Brain pericyte (primary cell): Measurements from ENCODE around the gene JAK1.
"Not testable (repeated sequence)": the region's sequence is repeated elsewhere in the genome, so short reads cannot be mapped to it uniquely, and the experiment has no call there.

Experiments used
- DNase-seq: peaks from one replicate; pipeline ENCODE4 v3.0.0-alpha.2; 2012; ENCODE audit warnings: low read depth, low spot score

JAK1 gene

GRCh38 chr1:64950284-64950809 lies 16.0 kb downstream of the JAK1 start:
- no peak for DNase-seq

GRCh38 chr1:64948905-64949833 lies 17.2 kb downstream of the JAK1 start:
- no peak for DNase-seq

- no peak for DNase-seq
Observed at GRCh38 chr1:64948216-64948615, 18.1 kb downstream of the JAK1 start.

DNA sequence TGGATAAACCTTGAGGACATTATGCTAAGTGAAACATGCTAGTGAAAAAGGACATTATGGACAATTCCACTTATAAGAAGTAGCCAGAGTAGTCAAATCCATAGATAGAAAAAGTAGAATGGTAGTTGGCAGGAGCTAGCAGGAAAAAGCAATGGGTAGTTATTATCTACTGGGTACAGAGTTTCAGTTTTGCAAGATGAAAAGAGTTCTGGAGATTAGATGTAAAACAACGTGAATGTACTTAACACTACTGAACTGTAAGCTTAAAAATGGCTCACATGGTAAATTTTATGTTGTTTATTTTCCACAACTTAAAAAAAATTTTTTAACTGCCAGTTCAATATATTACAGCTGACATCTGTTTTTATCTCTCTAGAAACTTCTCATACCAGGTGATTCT lies 19.4 kb downstream of the JAK1 start:
- DNase-seq = no peak

GRCh38 chr1:64944913-64945312 lies 21.4 kb downstream of the JAK1 start:
- DNase-seq = no peak

DNA sequence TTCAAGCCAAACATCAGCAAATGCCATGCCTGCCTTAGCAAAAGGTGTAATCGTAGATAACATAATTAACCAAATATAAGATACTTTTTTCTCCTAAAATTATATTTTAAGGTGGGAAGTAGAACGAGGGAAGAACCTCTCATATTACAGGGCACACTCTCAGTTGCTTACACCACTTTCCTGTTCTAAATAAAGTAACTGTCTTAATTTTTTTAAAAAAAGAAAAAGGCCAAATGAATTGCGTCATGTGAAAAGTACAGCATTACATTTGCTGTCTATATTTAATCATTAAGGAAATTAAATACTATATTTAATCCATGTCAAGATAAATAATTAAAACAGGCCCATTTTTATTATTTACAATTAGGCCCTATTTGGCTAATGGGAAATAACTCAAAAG lies 23.7 kb downstream of the JAK1 start:
- no peak for DNase-seq

GRCh38 chr1:64942118-64942517 lies 24.2 kb downstream of the JAK1 start:
- no peak for DNase-seq

DNA sequence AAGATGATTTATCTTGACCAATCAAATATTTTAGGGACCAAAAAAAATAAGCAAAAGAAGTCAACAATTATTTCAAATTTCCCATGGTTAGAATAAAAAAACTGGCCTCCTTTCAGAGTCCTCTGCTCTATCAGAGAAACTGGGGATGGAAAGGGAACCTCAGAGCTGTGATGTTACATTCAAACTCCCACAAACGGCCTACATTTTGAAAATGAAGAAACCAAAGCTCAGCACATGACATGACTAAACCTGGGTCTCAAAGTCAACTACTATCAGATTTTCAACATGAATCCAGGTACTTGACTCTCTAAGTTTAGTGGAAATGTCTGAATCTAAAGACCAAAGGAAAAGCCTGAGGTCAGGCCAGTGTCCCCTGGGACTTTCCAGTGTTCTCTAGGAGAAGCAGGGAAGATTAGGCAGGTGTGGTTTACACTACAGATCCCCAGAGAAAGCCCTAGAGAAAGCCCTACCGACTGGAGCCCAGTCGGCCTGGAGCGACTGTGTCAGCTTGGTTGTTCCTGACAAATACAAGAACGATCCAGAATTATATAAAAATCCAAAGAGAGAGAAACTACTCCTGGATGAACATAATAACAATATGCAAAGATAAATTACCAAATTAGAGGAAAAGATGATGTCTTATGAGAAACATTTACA lies 24.8 kb downstream of the JAK1 start:
- no peak for DNase-seq

- no peak for DNase-seq
Observed at GRCh38 chr1:64940025-64940424, 26.3 kb downstream of the JAK1 start.

DNA sequence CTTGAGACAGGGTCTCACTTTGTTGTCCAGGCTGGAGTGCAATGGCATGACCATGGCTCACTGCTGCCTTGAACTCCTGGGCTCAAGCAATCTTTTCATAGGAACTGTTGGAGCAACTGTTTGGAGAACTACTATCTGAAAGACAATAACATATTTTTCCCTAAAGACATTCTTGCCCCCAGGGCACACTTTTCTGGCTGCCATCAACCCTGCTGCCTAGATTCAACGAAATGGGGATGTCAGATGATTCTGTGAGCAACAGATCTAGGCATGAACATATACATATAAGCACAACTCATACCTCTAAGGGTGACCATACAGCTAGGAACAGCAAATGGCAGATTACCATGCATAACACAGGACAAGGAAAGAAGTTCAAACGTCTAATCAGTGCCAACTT lies 27.4 kb downstream of the JAK1 start:
- no peak for DNase-seq

DNA sequence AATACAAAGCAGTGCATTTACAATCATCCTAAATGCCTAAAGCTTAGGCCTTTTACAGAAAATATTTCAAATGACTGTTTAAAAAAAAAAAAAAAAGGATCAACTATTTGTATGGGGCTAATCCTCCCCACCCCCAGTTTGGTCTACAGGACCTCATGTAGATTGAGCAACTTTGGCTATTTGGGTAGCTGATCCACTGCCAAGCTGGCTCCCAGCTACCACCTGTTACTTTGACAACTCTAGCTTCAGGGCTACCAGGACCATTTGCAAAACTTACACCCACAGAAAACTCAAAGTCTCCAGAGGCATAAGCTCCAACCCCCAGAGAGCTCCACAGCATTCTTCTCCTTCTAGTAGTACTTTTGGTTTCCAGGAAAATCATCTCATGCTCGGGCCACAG lies 29.4 kb downstream of the JAK1 start:
- DNase-seq = no peak

DNA sequence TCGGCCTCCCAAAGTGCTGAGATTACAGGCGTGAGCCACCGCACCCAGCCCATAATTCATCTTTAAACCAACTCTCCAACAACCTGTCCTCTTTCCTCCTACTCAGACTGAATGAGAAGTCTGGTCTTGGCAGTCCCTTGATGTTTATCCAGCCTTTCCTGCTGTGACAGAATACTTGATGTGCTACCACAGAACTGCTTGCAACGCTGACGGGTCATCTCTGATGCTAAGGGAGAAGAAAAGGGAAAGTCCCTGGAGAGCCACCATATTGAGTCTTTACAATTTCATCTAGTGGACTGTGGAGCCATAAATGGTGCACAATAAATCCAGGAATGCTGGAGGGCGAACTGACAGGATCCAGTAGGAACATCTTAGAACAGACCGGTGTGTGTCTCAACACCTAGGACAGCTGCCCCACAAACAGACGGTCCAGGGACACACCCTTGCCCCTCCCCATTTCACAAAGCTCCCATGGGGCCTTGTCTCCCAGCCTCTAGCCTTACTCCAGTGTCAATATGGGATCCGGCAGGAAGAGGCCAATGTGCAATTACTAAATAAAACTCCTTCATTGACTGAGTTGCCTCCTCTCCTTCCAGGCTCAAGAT lies 30.7 kb downstream of the JAK1 start:
- DNase-seq = no peak

GRCh38 chr1:64934878-64935275 lies 31.5 kb downstream of the JAK1 start:
- no peak for DNase-seq

- peak; percentile 44 for DNase-seq
Observed at GRCh38 chr1:64934115-64934877, 32.1 kb downstream of the JAK1 start.

GRCh38 chr1:64933296-64934070 lies 32.9 kb downstream of the JAK1 start:
- peak; percentile 25 for DNase-seq

GRCh38 chr1:64932962-64933295 lies 33.4 kb downstream of the JAK1 start:
- no peak for DNase-seq

- not testable (repeated sequence) for DNase-seq
Observed at GRCh38 chr1:64930640-64931039, 35.7 kb downstream of the JAK1 start.

DNA sequence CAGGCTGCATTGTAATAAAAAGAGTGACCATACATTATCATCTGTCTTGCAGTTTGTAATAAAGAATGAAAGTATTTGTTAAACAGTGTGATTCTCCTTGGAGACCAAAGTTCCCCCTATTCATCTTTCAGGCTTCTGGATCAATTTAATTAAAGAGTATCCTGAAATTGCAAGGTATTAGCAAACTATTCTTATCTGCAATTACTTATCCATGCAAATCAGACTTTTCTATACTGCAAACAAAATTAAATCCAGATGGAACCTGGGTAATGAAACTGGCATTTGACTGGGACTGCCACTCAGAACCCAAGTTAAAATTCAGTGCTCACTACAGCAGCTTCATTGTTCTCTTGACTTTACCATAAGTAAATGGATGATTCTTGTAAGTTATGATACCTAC lies 37.1 kb downstream of the JAK1 start:
- no peak for DNase-seq

- no peak for DNase-seq
Observed at GRCh38 chr1:64928325-64928724, 38.0 kb downstream of the JAK1 start.

- DNase-seq = no peak
Observed at GRCh38 chr1:64925594-64925993, 40.8 kb downstream of the JAK1 start.

DNA sequence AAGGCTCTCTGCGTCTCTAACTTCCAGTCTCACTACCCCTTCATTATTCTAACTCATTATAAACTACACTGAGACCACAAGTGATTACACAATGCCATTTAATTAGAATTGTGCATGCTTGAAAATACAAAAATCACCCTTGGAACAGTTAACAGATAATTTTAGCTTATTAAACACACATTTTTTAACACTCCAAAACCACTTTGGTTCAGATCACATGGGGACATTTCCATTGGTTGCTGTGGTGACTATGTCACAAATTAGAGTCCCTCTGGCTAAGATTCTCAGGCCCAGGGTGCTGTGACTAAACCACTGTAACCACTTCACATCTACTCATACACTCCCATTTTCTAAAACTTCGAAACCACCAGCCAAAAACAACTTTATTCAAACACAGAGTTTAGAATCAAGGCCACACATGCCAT lies 43.0 kb downstream of the JAK1 start:
- DNase-seq = no peak
